GM13976 (cell line): ENCODE results near the gene ZMIZ1.
A peak's percentile ranks its signal among the peaks of the same experiment; 100 is the strongest.

Source experiments
- DNase-seq: peaks from one replicate; pipeline ENCODE4 v3.0.0; 2012; ENCODE audit warnings: low spot score
- CTCF ChIP-seq: IDR thresholded peaks from 2 replicates; pipeline ENCODE4 v1.5.1; 2012; ENCODE audit warnings: borderline replicate concordance, mild to moderate bottlenecking; ENCODE audit not compliant: insufficient read depth; ENCODE audit errors: extremely low read depth, missing control alignments, control extremely low read depth
- in situ Hi-C: fragments of 300-500 bp; cut with MboI; formaldehyde crosslinking; loops from one replicate; pipeline ENCODE4 v1.12.0; 2022; ENCODE audit warnings: low sequenced_read_pairs, mixed read lengths, inconsistent platforms; ENCODE audit not compliant: unreplicated experiment

The ZMIZ1 gene

GRCh38 chr10:79244068-79244442 is 175.3 kb downstream of the ZMIZ1 start:
- no peak for DNase-seq

GRCh38 chr10:79244841-79245504 is 176.2 kb downstream of the ZMIZ1 start:
- TF ChIP-seq CTCF = no peak
- in situ Hi-C loops = no loop called here
- DNase-seq = peak; percentile 75

More at GRCh38 chr10:79244068-79244442, 175.3 kb downstream of the ZMIZ1 start:
- TF ChIP-seq CTCF = no peak
- in situ Hi-C loops = no loop called here

DNA sequence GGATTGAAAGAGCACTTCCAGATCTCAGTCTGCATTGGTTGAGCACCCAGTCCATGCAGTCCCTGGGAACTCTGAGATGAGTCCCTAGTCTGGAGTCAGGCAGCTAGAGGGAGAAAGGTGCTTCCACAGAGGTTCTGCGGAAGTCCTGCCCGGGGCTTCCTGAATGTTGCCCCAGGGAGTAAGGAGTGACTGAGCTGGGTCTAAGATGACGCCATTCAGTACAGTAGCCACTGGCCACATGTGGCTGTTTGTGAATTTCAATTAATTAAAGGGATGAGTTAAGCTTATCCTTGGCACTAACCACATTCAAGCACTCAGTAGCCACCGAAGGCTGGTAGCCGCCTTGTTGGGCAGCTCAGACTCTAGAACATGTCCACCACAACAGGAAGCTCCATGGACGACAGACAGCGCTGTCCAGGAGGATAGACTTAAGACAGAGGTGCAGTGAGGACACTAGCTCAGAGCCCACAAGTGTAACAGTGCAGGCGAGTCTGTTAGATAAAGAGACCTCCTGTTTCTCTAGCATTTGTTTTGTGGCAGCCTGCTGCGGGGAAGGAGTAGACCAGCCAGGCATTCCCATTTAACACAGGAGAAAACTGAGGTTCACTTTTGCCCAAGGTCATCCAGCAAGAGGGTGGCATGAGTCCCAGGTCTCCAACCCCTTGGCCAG is 176.9 kb downstream of the ZMIZ1 start:
- DNase-seq = no peak
- in situ Hi-C loops = no loop called here
- TF ChIP-seq CTCF = no peak

- DNase-seq = no peak
- in situ Hi-C loops = no loop called here
- peak; percentile 21 for TF ChIP-seq CTCF
Measured at GRCh38 chr10:79246209-79246581, 177.4 kb downstream of the ZMIZ1 start.

GRCh38 chr10:79246606-79247275 is 178.0 kb downstream of the ZMIZ1 start:
- no peak for DNase-seq
- in situ Hi-C loops = no loop called here
- TF ChIP-seq CTCF = no peak

- TF ChIP-seq CTCF = no peak
- no peak for DNase-seq
- in situ Hi-C loops = no loop called here
Measured at GRCh38 chr10:79247373-79248137, 178.8 kb downstream of the ZMIZ1 start.
